ENCODE results near the gene CXorf38.

CXorf38 gene

GRCh38 chrX:40663078-40663740 lies 15.8 kb upstream of the CXorf38 start:
- H3K4me1 ChIP-seq (ENCODE audit: control insufficient read depth in 1 of 2, insufficient read depth in 2 of 2, low read length in 2 of 2) = no peaks in the 10 kb centered on the region
- H3K9ac ChIP-seq (ENCODE audit: low read depth in 1 of 2, low read length in 2 of 2) = no peak overlapping the region
- no peak overlapping the region for H3K27ac ChIP-seq (ENCODE audit: low read depth, low read length)
- H3K9me3 ChIP-seq (ENCODE audit: control insufficient read depth in 1 of 2, low read length in 2 of 2) = no peaks in the 10 kb centered on the region
- H3K4me3 ChIP-seq (ENCODE audit: low read depth in 1 of 2, low read length in 2 of 2) = no peak overlapping the region
- peaks cover 37 to 48% of the 10 kb centered on the region in 2 donors for H3K36me3 ChIP-seq (ENCODE audit: control insufficient read depth in 1 of 2, insufficient read depth in 2 of 2, low read length in 2 of 2)
- no peaks in the 10 kb centered on the region for H3K27me3 ChIP-seq (ENCODE audit: control insufficient read depth in 1 of 2, insufficient read depth in 2 of 2, low read length in 2 of 2)

- Histone ChIP-seq H3K9me3 (ENCODE audit: control insufficient read depth in 1 of 2, low read length in 2 of 2) (no peaks in the 10 kb centered on the region), H3K4me1 (ENCODE audit: control insufficient read depth in 1 of 2, insufficient read depth in 2 of 2, low read length in 2 of 2) (no peaks in the 10 kb centered on the region), H3K27me3 (ENCODE audit: control insufficient read depth in 1 of 2, insufficient read depth in 2 of 2, low read length in 2 of 2) (no peaks in the 10 kb centered on the region), H3K27ac (ENCODE audit: low read depth, low read length) (no peak overlapping the region), H3K9ac (ENCODE audit: low read depth in 1 of 2, low read length in 2 of 2) (no peak overlapping the region), H3K4me3 (ENCODE audit: low read depth in 1 of 2, low read length in 2 of 2) (no peak overlapping the region), H3K36me3 (ENCODE audit: control insufficient read depth in 1 of 2, insufficient read depth in 2 of 2, low read length in 2 of 2) (peaks cover 24 to 47% of the 10 kb centered on the region in 2 donors)
These were observed 14.1 kb upstream of the CXorf38 start for GRCh38 chrX:40661489-40661888.

DNA sequence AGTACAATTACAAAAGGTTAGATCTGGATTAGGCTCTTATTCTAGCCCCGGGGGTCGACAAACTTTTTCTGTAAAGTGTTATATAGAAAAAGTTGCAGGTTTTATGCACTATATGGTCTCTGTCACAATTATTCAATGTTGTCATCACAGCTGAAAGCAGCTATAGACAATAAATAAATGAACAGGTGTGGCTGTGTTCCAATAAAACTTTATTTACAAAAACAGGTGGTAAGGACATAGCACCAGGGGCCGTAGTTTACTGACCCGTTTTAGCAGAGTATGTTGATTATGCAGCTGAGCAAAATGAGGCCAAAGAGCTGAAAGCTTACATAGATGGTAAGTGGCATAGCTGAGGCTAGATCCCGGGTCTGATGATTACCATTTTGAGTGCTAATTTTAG lies 13.0 kb upstream of the CXorf38 start:
- Histone ChIP-seq H3K4me1 (ENCODE audit: control insufficient read depth in 1 of 2, insufficient read depth in 2 of 2, low read length in 2 of 2) (no peaks in the 10 kb centered on the region), H3K36me3 (ENCODE audit: control insufficient read depth in 1 of 2, insufficient read depth in 2 of 2, low read length in 2 of 2) (peaks cover 25 to 47% of the 10 kb centered on the region in 2 donors), H3K27ac (ENCODE audit: low read depth, low read length) (no peak overlapping the region), H3K27me3 (ENCODE audit: control insufficient read depth in 1 of 2, insufficient read depth in 2 of 2, low read length in 2 of 2) (no peaks in the 10 kb centered on the region), H3K4me3 (ENCODE audit: low read depth in 1 of 2, low read length in 2 of 2) (no peak overlapping the region), H3K9ac (ENCODE audit: low read depth in 1 of 2, low read length in 2 of 2) (no peak overlapping the region), H3K9me3 (ENCODE audit: control insufficient read depth in 1 of 2, low read length in 2 of 2) (no peaks in the 10 kb centered on the region)

DNA sequence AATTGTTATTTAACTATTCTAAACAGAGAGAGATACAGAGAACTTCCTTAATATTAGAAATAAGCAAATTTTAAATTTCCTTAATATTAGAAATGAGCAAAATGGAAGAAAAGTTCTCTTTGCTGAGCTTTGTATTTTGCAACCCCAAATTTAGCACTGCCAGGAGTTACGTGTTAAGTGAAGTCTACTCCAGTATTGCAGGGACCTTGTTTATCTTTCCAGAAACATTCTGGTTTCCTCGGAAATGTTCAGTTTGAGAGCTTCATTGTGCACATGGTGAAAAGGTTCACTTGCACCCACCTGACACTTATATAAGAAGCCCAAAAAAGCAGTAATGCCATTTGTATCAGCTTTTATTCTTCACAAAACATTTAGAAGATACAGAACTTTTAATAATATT lies 6.2 kb upstream of the CXorf38 start:
- no peaks in the 10 kb centered on the region for H3K4me1 ChIP-seq (ENCODE audit: control insufficient read depth in 1 of 2, insufficient read depth in 2 of 2, low read length in 2 of 2)
- no peak overlapping the region for H3K4me3 ChIP-seq (ENCODE audit: low read depth in 1 of 2, low read length in 2 of 2)
- H3K36me3 ChIP-seq (ENCODE audit: control insufficient read depth in 1 of 2, insufficient read depth in 2 of 2, low read length in 2 of 2) = peaks cover 10 to 34% of the 10 kb centered on the region in 2 donors
- no peaks in the 10 kb centered on the region for H3K9me3 ChIP-seq (ENCODE audit: control insufficient read depth in 1 of 2, low read length in 2 of 2)
- no peak overlapping the region for H3K27ac ChIP-seq (ENCODE audit: low read depth, low read length)
- no peaks in the 10 kb centered on the region for H3K27me3 ChIP-seq (ENCODE audit: control insufficient read depth in 1 of 2, insufficient read depth in 2 of 2, low read length in 2 of 2)
- H3K9ac ChIP-seq (ENCODE audit: low read depth in 1 of 2, low read length in 2 of 2) = no peak overlapping the region

DNA sequence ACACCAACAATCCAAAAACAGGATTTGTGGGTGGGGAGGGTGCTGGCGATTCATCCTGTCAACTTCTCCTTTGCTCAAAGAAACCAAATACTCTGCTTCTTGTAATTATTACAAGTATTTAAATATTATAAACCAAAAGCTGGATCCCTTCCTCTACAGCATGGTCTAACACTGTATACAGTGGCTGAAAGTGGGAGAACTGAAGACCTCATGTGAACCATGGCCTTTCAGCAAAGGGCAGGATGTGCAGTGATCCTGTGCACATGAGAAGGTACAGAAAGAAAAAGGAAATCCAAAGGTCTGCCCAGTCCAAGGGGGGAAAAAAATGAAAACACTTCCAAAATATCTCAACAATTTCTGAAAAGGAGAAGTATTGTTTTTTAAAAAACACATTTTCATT lies 5.3 kb upstream of the CXorf38 start:
- Histone ChIP-seq H3K27ac (ENCODE audit: low read depth, low read length) (no peak overlapping the region), H3K4me1 (ENCODE audit: control insufficient read depth in 1 of 2, insufficient read depth in 2 of 2, low read length in 2 of 2) (peaks cover 0 to 4% of the 10 kb centered on the region in 2 donors), H3K9me3 (ENCODE audit: control insufficient read depth in 1 of 2, low read length in 2 of 2) (no peaks in the 10 kb centered on the region), H3K27me3 (ENCODE audit: control insufficient read depth in 1 of 2, insufficient read depth in 2 of 2, low read length in 2 of 2) (no peaks in the 10 kb centered on the region), H3K4me3 (ENCODE audit: low read depth in 1 of 2, low read length in 2 of 2) (no peak overlapping the region), H3K9ac (ENCODE audit: low read depth in 1 of 2, low read length in 2 of 2) (no peak overlapping the region), H3K36me3 (ENCODE audit: control insufficient read depth in 1 of 2, insufficient read depth in 2 of 2, low read length in 2 of 2) (peaks cover 10 to 34% of the 10 kb centered on the region in 2 donors)

- Histone ChIP-seq H3K9me3 (ENCODE audit: control insufficient read depth in 1 of 2, low read length in 2 of 2) (no peaks in the 10 kb centered on the region), H3K4me1 (ENCODE audit: control insufficient read depth in 1 of 2, insufficient read depth in 2 of 2, low read length in 2 of 2) (peaks cover 0 to 4% of the 10 kb centered on the region in 2 donors), H3K36me3 (ENCODE audit: control insufficient read depth in 1 of 2, insufficient read depth in 2 of 2, low read length in 2 of 2) (peaks cover 10 to 27% of the 10 kb centered on the region in 2 donors), H3K9ac (ENCODE audit: low read depth in 1 of 2, low read length in 2 of 2) (no peak overlapping the region), H3K27me3 (ENCODE audit: control insufficient read depth in 1 of 2, insufficient read depth in 2 of 2, low read length in 2 of 2) (no peaks in the 10 kb centered on the region), H3K4me3 (ENCODE audit: low read depth in 1 of 2, low read length in 2 of 2) (no peak overlapping the region), H3K27ac (ENCODE audit: low read depth, low read length) (no peak overlapping the region)
These were observed 4.4 kb upstream of the CXorf38 start for GRCh38 chrX:40651620-40652223.

GRCh38 chrX:40646489-40647306 lies 663 bp downstream of the CXorf38 start:
- peaks cover 5 to 14% of the 10 kb centered on the region in 2 donors for H3K4me1 ChIP-seq (ENCODE audit: control insufficient read depth in 1 of 2, insufficient read depth in 2 of 2, low read length in 2 of 2)
- H3K9ac ChIP-seq (ENCODE audit: low read depth in 1 of 2, low read length in 2 of 2) = peak overlapping the region; percentile 76 to 77
- H3K27ac ChIP-seq (ENCODE audit: low read depth, low read length) = peak overlapping the region; percentile 78
- H3K27me3 ChIP-seq (ENCODE audit: control insufficient read depth in 1 of 2, insufficient read depth in 2 of 2, low read length in 2 of 2) = no peaks in the 10 kb centered on the region
- peak overlapping the region; percentile 80 to 86 for H3K4me3 ChIP-seq (ENCODE audit: low read depth in 1 of 2, low read length in 2 of 2)
- H3K36me3 ChIP-seq (ENCODE audit: control insufficient read depth in 1 of 2, insufficient read depth in 2 of 2, low read length in 2 of 2) = peaks cover 0 to 5% of the 10 kb centered on the region in 2 donors
- no peaks in the 10 kb centered on the region for H3K9me3 ChIP-seq (ENCODE audit: control insufficient read depth in 1 of 2, low read length in 2 of 2)

- peak overlapping the region; percentile 50 to 58 for H3K9ac ChIP-seq (ENCODE audit: low read depth in 1 of 2, low read length in 2 of 2)
- H3K27ac ChIP-seq (ENCODE audit: low read depth, low read length) = peak overlapping the region; percentile 81
- H3K27me3 ChIP-seq (ENCODE audit: control insufficient read depth in 1 of 2, insufficient read depth in 2 of 2, low read length in 2 of 2) = no peaks in the 10 kb centered on the region
- peaks cover 5 to 14% of the 10 kb centered on the region in 2 donors for H3K4me1 ChIP-seq (ENCODE audit: control insufficient read depth in 1 of 2, insufficient read depth in 2 of 2, low read length in 2 of 2)
- H3K4me3 ChIP-seq (ENCODE audit: low read depth in 1 of 2, low read length in 2 of 2) = peak overlapping the region; percentile 67 to 71
- H3K9me3 ChIP-seq (ENCODE audit: control insufficient read depth in 1 of 2, low read length in 2 of 2) = no peaks in the 10 kb centered on the region
- H3K36me3 ChIP-seq (ENCODE audit: control insufficient read depth in 1 of 2, insufficient read depth in 2 of 2, low read length in 2 of 2) = peaks cover 0 to 9% of the 10 kb centered on the region in 2 donors
These were observed 2.5 kb downstream of the CXorf38 start for GRCh38 chrX:40644821-40645358.

DNA sequence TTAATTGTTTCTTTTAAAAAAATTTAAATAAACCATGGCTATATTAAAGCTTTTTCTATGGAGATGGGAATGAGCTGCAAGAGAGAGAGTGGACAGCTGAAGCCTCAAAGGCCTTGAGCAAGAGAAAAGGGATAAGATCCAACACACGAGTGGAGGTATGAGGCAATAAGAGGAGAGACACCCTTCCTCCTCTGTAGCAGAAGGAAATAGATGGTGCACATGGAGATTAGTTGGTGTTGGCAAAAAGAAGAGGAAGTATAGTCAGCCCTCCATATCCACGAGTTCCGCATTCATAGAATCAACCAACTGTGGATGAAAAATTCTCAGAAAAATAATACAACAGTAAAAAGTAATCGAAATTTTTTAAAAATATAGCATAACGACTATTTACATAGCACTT lies 3.2 kb downstream of the CXorf38 start:
- H3K4me1 ChIP-seq (ENCODE audit: control insufficient read depth in 1 of 2, insufficient read depth in 2 of 2, low read length in 2 of 2) = peaks cover 5 to 14% of the 10 kb centered on the region in 2 donors
- no peaks in the 10 kb centered on the region for H3K27me3 ChIP-seq (ENCODE audit: control insufficient read depth in 1 of 2, insufficient read depth in 2 of 2, low read length in 2 of 2)
- peak overlapping the region; percentile 81 for H3K27ac ChIP-seq (ENCODE audit: low read depth, low read length)
- peaks cover 0 to 9% of the 10 kb centered on the region in 2 donors for H3K36me3 ChIP-seq (ENCODE audit: control insufficient read depth in 1 of 2, insufficient read depth in 2 of 2, low read length in 2 of 2)
- peak overlapping the region; percentile 67 to 71 for H3K4me3 ChIP-seq (ENCODE audit: low read depth in 1 of 2, low read length in 2 of 2)
- no peaks in the 10 kb centered on the region for H3K9me3 ChIP-seq (ENCODE audit: control insufficient read depth in 1 of 2, low read length in 2 of 2)
- H3K9ac ChIP-seq (ENCODE audit: low read depth in 1 of 2, low read length in 2 of 2) = peak overlapping the region in 1 of 2 donors; percentile 50

DNA sequence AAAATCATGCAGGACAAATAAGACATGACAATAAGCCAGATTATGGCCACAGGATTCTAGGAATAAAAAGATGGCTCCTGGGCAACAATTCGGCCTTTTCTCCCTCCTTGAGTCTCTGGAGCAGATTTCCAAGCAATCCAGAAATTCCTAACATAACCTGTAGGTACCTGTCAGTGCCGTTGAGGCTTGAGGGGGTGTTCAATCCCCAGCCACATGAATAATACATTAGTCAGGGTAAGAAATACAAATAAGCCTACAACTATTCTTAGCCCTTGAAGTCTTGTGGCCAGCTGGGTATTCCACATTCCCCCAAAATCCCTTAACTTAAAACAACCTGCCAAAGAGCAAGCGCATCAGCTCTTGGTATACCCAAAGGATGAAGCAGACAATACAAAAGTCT lies 9.7 kb downstream of the CXorf38 start:
- no peaks in the 10 kb centered on the region for H3K9me3 ChIP-seq (ENCODE audit: control insufficient read depth in 1 of 2, low read length in 2 of 2)
- no peak overlapping the region for H3K27ac ChIP-seq (ENCODE audit: low read depth, low read length)
- no peak overlapping the region for H3K4me3 ChIP-seq (ENCODE audit: low read depth in 1 of 2, low read length in 2 of 2)
- H3K27me3 ChIP-seq (ENCODE audit: control insufficient read depth in 1 of 2, insufficient read depth in 2 of 2, low read length in 2 of 2) = no peaks in the 10 kb centered on the region
- no peak overlapping the region for H3K9ac ChIP-seq (ENCODE audit: low read depth in 1 of 2, low read length in 2 of 2)
- H3K36me3 ChIP-seq (ENCODE audit: control insufficient read depth in 1 of 2, insufficient read depth in 2 of 2, low read length in 2 of 2) = peaks cover 20 to 66% of the 10 kb centered on the region in 2 donors
- H3K4me1 ChIP-seq (ENCODE audit: control insufficient read depth in 1 of 2, insufficient read depth in 2 of 2, low read length in 2 of 2) = no peaks in the 10 kb centered on the region
